Prostate gland (tissue), 2 donors: ENCODE results near the gene PARK7. TPM values are rescaled to one million over a fixed set of nuclear protein-coding genes. Genes with fewer than 3 reads are reported as not detected.
"Not testable (repeated sequence)": the region's sequence is repeated elsewhere in the genome, so short reads cannot be mapped to it uniquely, and the experiment has no call there.

Experiments
- DNase-seq: peaks from one replicate; pipeline ENCODE4 v3.0.0-alpha.2; 2019; ENCODE audit warnings: low spot score
- H3K27ac ChIP-seq, 2 donors: fragments of 200-600 bp; sonication (generic); 2 replicates each; pipeline ENCODE4 v1.5.1; 2017 to 2019
- H3K27me3 ChIP-seq: fragments of 200-600 bp; sonication (generic); replicated peaks from 2 replicates; pipeline ENCODE4 v1.5.1; 2019; ENCODE audit not compliant: insufficient read depth
- H3K36me3 ChIP-seq, 2 donors: fragments of 200-600 bp; sonication (generic); 1 replicate in 1 of 2; 2 replicates in 1 of 2; pipeline versions ENCODE4 v1.5.1 to v1.8.1; 2017 to 2019
- H3K4me1 ChIP-seq: fragments of 200-600 bp; sonication (generic); replicated peaks from 2 replicates; pipeline ENCODE4 v1.5.1; 2019
- H3K4me3 ChIP-seq, 2 donors: fragments of 200-600 bp; sonication (generic); 2 replicates each; pipeline ENCODE4 v1.5.1; 2017 to 2019
- H3K9me3 ChIP-seq: fragments of 200-600 bp; sonication (generic); 2 replicates; pipeline ENCODE4 v1.5.1; 2017
- POLR2A ChIP-seq: fragments of 450-650 bp; IDR thresholded peaks from one replicate; pipeline ENCODE4 v1.6.1; 2016; ENCODE audit warnings: antibody characterized with exemption, mild to moderate bottlenecking
- POLR2AphosphoS5 ChIP-seq: sonication (generic); formaldehyde crosslinking; IDR thresholded peaks from one replicate; pipeline ENCODE4 v1.6.1; 2017; ENCODE audit warnings: antibody characterized with exemption
- WGBS: methylation state at CpG from one replicate; pipeline ENCODE4 v1.1.5; 2018; 5-methylcytosine and 5-hydroxymethylcytosine counted together
- intact Hi-C: fragments of 100-400 bp; cut with DNase I; formaldehyde crosslinking; loops from one replicate; pipeline ENCODE4 v1.14.2; 2022
- total RNA-seq, 2 donors: library from RNA; depleted of rRNA; stranded (reverse); fragments of >200 nt; gene quantifications; one replicate each; pipeline ENCODE4 v1.1.0, GENCODE V29; 2016
- TF ChIP-seq, protein P1 (sequence below), 4 experiments: fragments of 200-600 bp in 2 of 4; fragments of 450-650 bp in 2 of 4; sonication (generic) in 2 of 4; IDR thresholded peaks; 1 replicate in 3 of 4; 2 replicates in 1 of 4; pipeline ENCODE4 v1.5.1; 2016 to 2019; ENCODE audit warnings: antibody characterized with exemption in 4 of 4, mild to moderate bottlenecking in 2 of 4, moderate library complexity in 2 of 4

PARK7 gene
- total RNA-seq, 2 donors from 2014 or later: 156 to 284 TPM

DNA sequence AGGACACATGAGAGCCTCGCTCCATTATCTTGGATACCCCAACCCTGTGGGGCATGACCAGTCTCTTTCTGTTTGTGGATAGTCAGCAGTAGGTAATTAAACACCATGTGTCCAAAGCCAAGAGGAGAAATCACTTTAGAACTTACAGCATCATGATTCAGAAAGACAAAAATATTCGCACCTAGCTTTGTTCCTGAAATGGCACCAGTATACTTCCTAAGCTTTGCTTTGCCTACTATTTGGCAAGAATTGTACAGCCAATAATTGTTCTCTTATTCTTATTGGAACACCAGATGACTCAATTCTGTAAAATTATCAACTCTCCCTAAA, 45.0 kb upstream of the PARK7 start:
- no peaks in the 10 kb centered on the region for H3K36me3 ChIP-seq
- no peaks in the 10 kb centered on the region for H3K9me3 ChIP-seq
- no peak for DNase-seq
- no peaks in the 10 kb centered on the region for H3K4me1 ChIP-seq
- no peak overlapping the region for H3K27ac ChIP-seq
- intact Hi-C loops: no loop called here
- TF ChIP-seq POLR2A: no peak
- no peak for TF ChIP-seq POLR2AphosphoS5
- TF ChIP-seq, protein P1, sequence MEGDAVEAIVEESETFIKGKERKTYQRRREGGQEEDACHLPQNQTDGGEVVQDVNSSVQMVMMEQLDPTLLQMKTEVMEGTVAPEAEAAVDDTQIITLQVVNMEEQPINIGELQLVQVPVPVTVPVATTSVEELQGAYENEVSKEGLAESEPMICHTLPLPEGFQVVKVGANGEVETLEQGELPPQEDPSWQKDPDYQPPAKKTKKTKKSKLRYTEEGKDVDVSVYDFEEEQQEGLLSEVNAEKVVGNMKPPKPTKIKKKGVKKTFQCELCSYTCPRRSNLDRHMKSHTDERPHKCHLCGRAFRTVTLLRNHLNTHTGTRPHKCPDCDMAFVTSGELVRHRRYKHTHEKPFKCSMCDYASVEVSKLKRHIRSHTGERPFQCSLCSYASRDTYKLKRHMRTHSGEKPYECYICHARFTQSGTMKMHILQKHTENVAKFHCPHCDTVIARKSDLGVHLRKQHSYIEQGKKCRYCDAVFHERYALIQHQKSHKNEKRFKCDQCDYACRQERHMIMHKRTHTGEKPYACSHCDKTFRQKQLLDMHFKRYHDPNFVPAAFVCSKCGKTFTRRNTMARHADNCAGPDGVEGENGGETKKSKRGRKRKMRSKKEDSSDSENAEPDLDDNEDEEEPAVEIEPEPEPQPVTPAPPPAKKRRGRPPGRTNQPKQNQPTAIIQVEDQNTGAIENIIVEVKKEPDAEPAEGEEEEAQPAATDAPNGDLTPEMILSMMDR (IDR thresholded peaks at IDR 0.05): no peak
- 61% methylated on average over 2 of the region's 2 CpGs for WGBS
- H3K27me3 ChIP-seq: peaks cover 2% of the 10 kb centered on the region
- H3K4me3 ChIP-seq: no peak overlapping the region

DNA sequence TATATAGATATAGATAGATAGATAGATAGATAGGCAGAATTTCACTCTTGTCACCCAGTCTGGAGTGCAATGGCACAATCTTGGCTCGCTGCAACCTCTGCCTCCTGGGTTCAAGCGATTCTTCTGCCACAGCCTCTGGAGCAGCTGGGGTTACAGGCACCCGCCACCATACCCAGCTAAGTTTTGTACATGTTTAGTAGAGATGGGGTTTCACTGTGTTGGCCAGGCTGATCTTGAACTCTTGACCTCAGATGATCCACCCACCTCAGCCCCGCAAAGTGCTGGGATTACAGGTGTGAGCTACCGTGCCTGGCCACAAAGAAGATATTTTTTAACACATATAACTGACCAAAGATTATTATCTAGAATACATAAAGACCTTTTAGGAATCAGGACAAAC, 43.5 kb upstream of the PARK7 start:
- H3K27ac ChIP-seq, H3K27me3 ChIP-seq, DNase-seq, H3K4me1 ChIP-seq, H3K9me3 ChIP-seq, H3K36me3 ChIP-seq, H3K4me3 ChIP-seq, intact Hi-C loops: not testable (repeated sequence)
- WGBS: 68% methylated on average over 5 of the region's 5 CpGs

DNA sequence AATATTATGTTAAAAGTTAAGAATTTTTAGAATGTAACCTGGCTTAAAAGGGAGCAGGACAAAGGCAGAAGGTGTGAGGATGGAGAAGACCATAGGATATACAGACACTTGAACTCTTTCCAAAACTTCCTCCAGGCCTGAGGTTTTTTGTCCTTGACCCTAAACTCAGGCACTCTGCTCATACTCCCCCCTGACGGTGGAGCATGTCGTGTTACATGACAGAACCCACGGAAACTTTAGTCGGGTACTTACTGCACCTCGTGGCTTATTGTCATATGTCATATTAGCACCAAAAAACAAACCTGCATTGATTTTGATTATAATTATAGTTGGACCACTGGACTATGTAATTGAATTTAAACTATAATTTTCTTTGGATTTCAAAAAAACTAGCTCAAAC, 41.6 kb upstream of the PARK7 start:
- no peaks in the 10 kb centered on the region for H3K9me3 ChIP-seq
- no peaks in the 10 kb centered on the region for H3K4me1 ChIP-seq
- no peak overlapping the region for H3K27ac ChIP-seq
- no peak for DNase-seq
- H3K4me3 ChIP-seq: no peak overlapping the region
- 86% methylated on average over 5 of the region's 5 CpGs for WGBS
- intact Hi-C loops: no loop called here
- H3K36me3 ChIP-seq: no peaks in the 10 kb centered on the region
- H3K27me3 ChIP-seq: no peaks in the 10 kb centered on the region
- TF ChIP-seq POLR2AphosphoS5 (no peak), POLR2A (no peak)
- TF ChIP-seq, protein P1 (IDR thresholded peaks at IDR 0.05): no peak

DNA sequence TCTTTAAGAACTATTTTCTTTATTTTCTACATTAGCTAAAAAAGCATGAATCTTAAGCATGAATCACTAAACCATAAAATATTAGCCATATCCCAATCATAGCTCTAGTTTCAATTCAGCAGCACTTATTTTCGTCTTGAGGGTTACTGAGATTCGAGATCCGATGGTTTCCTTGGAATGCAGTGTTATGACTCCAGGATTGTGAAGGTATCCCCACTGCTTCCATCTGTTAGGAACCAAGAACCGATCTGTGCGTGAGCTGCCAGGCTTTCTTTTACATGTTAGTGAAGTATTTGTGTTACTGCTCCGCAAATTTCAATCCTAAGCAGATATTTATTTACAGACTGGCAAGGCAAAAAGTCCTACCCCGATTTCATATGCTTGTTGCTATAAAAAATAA, 39.7 kb upstream of the PARK7 start:
- TF ChIP-seq POLR2A: no peak
- TF ChIP-seq, protein P1 (IDR thresholded peaks at IDR 0.05): no peak
- TF ChIP-seq POLR2AphosphoS5: no peak
- Histone ChIP-seq H3K4me3 (no peak overlapping the region), H3K27me3 (no peaks in the 10 kb centered on the region), H3K4me1 (no peaks in the 10 kb centered on the region), H3K36me3 (no peaks in the 10 kb centered on the region), H3K27ac (no peak overlapping the region), H3K9me3 (no peaks in the 10 kb centered on the region)
- intact Hi-C loops: no loop called here
- no peak for DNase-seq
- WGBS: 81% methylated on average over 7 of the region's 7 CpGs

DNA sequence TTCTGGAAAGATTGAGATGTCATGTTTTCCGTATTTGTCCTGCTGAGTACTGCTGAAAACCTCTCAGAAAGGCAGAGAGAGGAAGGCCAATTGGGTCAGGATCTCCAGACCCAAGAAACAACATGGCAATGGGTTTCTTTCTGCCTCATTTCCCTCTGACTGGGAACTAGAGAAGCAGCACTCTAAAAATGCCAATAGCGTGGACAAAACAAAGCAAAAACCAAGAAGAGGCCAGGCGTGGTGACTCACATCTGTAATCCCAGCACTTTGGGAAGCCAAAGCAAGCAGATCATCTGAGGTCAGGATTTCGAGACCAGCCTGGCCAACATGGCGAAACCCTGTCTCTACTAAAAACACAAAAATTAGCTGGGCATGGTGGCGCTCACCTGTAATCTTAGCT, 39.2 kb upstream of the PARK7 start:
- intact Hi-C loops: no loop called here
- no peak for DNase-seq
- TF ChIP-seq, protein P1 (IDR thresholded peaks at IDR 0.05): no peak
- TF ChIP-seq POLR2A (no peak), POLR2AphosphoS5 (no peak)
- Histone ChIP-seq H3K9me3 (no peaks in the 10 kb centered on the region), H3K4me3 (no peak overlapping the region), H3K4me1 (no peaks in the 10 kb centered on the region), H3K27ac (no peak overlapping the region), H3K36me3 (no peaks in the 10 kb centered on the region), H3K27me3 (no peaks in the 10 kb centered on the region)
- WGBS: 88% methylated on average over 6 of the region's 6 CpGs

DNA sequence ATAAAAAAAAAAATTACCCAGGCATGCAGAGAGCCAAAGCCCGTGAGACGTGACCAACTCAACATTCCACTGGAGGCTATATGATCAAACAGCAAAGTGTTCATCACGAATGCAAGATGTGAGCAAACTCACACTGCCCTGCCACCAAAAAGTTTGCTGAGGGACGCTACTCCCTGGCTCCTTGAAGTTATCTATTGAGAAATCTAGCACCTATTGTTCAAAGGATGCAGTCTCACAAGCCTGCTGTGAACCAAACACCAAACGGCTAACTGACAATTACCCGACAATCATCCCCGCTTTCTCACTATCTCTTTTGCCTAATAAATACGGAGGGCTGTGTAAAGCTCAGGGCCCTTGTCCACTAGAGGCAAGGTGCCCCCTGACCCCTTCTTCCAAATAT, 34.5 kb upstream of the PARK7 start:
- DNase-seq, H3K36me3 ChIP-seq, intact Hi-C loops, H3K27me3 ChIP-seq, H3K27ac ChIP-seq, H3K4me3 ChIP-seq, H3K9me3 ChIP-seq, H3K4me1 ChIP-seq: not testable (repeated sequence)
- WGBS: 33% methylated on average over 8 of the region's 8 CpGs
